ENCODE results near the gene ZNF608. TPM values are rescaled to one million over a fixed set of nuclear protein-coding genes. Genes with fewer than 3 reads are reported as not detected.

Gene ZNF608
- total RNA-seq, 1 donor from 2014 or later = 37.1 TPM

GRCh38 chr5:124736805-124737188, 9.6 kb downstream of the ZNF608 start:
- DNase-seq (ENCODE audit: low spot score) = no peak

DNA sequence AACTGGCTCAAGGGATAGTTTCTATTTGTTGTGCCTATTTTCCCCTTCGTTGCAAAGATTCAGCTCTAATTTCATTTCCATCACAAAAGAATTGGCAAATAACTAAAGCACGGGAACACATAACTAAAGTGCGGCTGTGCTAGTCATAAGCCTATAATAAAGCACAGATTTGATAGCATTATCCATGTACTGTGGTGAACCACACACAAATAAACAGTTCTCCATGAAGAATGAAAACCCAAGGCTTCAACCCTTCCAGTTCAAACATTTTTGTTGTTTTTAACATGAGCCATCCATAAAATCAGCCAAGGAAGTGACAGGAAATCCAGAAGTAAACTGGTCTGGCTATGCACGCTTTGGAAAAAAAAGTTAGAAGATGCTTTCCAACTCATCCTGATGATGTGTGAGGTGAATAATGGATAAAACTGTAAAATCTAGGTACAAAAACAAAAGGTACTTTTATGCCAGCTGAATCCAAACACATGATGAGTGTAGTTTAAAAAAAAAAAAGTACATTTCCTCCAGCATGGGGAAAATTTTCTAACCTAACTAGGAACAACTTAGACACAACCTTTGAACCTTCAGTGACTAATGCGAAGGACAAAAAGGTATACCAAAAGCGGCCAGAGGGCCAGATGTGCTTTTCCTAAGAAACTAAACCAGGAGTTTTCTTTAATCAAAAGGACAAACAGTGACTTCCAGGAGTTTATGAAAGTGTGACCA, 10.2 kb downstream of the ZNF608 start:
- DNase-seq (ENCODE audit: low spot score) = no peak

DNA sequence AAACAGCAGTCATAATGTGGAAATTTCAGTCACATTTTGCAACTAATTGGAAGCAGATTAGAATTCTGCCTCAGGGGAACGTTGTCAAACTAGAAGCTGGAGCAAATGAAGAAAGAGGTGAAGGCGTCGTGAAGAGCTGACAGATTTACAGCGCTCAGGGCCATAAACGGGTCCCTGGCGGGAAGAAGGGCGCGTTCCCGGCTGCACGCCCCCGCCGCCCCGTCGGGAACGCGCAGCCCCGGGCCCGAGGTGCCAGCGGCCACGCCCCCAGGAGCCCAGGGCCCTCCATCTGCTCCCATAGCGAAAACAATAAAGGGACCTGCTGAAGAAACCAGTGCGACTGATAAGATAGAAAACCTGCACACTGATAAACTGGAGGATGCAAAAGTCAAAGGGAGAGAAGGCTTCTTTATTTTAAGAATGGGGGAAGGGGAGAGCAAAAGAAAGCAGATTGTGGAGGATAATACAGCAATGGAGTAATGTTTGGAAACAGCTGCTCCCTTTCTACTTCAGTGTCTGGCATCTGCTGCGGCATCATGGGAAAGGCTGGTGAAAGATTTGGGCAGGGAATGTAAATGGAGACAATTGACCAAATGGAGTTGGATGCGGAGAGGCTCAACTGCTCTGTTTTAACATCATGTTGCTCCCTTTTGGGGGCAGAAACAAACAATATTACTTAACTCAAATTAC, 11.1 kb downstream of the ZNF608 start:
- no peak for DNase-seq (ENCODE audit: low spot score)

DNA sequence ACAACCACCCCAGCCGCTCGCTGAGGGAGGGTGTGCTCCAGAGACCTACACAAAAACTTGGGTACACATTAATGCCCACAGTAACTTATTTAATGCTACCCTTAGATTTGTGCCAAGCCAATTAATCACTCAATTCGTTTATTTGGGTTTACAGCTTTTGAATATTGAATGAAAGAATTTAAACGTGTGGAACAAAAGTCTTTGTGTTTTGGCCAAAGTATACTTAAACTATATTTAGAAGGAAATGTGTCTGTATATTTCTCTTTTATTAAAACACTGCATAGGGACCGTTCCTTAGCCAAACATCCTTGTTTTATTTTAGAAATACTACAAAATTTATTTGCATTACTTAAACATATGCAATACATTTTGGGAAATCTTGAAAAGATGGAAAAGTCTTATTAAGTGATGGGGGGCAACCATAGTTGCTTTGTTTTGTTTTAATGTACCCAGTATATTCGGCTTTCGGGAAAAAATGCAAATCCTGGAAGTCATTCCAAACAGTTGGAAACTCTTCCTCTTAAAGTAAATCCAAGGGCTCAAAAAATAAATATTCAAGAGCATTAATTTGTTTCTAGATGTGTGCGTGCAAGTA, 11.8 kb downstream of the ZNF608 start:
- DNase-seq (ENCODE audit: low spot score) = no peak

DNA sequence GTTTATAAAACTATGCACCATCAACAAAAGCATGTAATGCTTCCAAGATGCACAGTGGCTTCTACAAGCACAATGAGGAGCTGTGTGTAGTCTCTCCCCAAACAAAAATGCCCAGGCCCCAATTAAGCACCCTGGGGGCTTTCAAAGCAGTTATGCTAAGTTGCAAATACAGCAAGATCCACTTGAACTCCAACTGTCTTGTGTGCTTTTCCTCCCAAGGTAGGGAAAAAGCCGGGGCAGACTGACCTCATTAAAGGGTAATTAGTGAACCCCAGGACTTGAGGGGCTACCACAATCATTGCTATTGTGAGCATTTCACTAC, 13.1 kb downstream of the ZNF608 start:
- no peak for DNase-seq (ENCODE audit: low spot score)

- DNase-seq (ENCODE audit: low spot score) = no peak
Observed at GRCh38 chr5:124732428-124733328, 13.8 kb downstream of the ZNF608 start.

- no peak for DNase-seq (ENCODE audit: low spot score)
Observed at GRCh38 chr5:124730381-124730780, 16.1 kb downstream of the ZNF608 start.

GRCh38 chr5:124729720-124730359, 16.6 kb downstream of the ZNF608 start:
- DNase-seq (ENCODE audit: low spot score) = no peak

- DNase-seq (ENCODE audit: low spot score) = no peak
Observed at GRCh38 chr5:124728968-124729332, 17.5 kb downstream of the ZNF608 start.

DNA sequence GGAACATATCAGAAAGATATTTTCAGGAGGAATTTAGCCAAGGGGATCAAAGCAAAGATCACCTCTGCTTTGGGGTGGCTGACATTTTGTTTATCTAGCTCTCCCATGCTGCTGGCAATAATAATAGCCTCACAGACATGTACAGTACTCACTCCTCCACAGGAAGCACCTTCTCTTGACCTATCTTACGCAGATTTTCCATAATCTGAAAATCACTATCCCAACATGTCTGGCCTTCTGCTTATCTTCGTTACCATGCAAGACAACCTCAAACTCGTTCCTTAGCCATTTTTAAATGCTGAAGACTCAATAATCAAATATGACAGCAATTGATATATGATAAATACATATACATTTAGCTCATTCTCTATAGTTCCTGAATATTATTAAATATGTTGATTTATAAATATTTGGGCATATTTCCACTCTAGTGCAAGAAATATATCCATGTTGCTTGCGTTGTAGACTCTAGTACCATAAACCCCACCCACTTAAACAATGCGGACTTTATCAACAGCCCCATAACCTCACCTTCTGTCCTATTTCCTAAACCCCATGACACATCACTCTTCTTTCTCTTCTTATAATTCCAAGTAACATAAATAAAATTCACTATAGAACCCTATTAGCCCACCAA, 18.0 kb downstream of the ZNF608 start:
- DNase-seq (ENCODE audit: low spot score) = no peak

DNA sequence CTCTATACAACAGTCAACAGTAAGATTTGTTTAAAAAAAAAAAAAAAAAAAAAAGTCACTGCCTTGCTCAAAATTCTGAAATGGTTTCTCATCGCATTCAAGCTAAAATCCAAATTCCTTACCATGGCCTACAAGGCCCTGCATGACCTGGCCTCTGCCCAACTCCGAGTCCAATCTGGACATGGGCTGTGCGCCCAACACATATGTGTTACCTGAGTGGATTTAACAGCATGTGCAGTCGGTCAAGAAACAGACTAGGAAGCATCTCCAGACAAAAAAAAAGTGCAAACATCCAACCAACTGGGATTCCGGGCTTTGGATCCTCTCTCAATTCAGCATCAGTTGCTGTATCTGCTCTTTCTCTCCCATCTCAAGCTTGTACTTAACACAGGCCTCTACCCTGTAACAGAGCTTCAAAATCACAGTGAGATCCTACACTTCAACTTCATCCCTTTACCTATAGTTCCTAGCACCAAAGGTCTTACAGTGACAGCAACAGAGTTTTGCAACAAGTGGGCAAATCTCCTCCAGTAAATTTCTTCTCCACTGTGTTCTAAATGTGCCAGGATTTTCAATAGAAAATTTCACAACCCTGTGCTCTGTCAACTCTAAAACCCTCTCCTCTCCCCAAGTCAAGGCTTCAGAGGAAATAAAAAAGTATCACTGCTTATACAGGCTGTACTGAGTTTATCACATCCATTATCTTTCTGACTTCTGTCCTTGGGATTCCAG, 19.6 kb downstream of the ZNF608 start:
- no peak for DNase-seq (ENCODE audit: low spot score)

GRCh38 chr5:124725622-124726258, 20.7 kb downstream of the ZNF608 start:
- DNase-seq (ENCODE audit: low spot score) = no peak

DNA sequence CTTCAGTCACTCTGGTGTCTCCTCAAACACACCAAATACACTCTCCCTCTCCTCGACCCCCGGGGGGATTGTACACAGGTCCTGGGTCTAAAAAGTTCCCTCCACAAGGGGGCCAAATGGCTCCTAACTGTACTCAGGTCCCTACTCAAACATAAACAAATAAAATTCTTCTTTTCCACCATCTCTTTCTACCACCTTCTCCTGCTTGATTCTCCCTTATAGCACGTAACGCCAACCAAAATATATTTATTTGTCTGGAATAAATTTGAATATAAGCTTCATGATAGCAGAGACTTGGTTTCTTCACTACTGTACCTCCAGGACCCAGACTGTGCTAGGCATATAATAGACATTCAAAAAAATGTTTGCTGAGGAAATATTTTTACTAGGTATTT, 21.4 kb downstream of the ZNF608 start:
- DNase-seq (ENCODE audit: low spot score) = no peak

DNA sequence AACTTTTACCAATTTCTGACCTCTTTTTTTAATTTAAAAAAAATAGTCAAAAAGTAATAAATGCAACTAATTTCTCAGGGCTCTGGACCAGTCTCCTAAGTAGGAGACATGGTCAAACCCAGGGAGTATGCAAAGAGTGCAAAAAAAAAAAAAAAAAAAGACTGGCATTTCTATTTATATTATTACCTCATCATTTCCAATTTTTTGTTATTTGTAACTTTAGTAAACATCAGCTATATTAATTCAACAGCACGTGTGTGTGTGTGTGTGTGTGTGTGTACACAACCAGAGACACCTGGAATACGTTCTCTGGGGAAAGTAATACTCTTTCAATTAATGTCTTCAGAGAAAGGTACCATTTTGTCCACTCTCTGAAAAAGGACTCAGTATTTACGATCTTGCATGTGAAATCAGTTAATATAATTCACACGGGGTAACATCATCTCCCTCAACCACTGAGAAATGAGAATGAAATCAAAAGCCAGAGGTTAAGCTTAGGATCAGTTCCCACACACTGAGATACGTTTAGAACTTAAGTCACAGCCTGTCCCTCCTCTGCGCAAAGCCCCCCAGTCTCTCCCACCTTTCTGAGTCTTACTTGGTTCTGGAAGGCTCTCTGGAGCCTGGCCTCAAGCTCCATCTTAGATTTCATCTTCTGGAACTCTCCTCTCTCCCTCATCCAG, 21.9 kb downstream of the ZNF608 start:
- DNase-seq (ENCODE audit: low spot score) = no peak

DNA sequence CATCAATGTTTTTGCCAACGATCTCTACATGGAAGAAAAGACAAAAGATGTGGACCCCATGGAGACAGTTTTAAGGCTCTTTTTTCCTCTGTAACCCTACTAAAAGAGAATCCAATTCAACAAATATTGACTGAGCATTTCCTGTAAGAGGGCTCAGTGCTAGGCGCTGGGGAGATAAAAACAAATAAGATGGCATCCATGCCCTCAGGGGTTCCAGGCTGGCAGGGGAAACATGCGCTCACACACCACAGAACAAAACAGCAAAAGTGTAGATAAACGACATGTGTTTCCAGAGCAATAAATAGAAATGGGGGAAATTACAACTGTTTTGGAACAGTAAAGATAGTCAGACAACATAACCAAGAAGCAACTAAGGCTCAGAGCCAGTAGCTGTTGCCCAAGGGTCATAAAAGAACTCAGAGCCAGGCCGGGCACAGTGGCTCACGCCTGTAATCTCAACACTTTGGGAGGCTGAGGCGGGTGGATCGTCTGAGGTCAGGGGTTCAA, 25.2 kb downstream of the ZNF608 start:
- DNase-seq (ENCODE audit: low spot score) = no peak

GRCh38 chr5:124720593-124720992, 25.8 kb downstream of the ZNF608 start:
- DNase-seq (ENCODE audit: low spot score) = no peak

- no peak for DNase-seq (ENCODE audit: low spot score)
Observed at GRCh38 chr5:124719113-124719967, 27.1 kb downstream of the ZNF608 start.

DNA sequence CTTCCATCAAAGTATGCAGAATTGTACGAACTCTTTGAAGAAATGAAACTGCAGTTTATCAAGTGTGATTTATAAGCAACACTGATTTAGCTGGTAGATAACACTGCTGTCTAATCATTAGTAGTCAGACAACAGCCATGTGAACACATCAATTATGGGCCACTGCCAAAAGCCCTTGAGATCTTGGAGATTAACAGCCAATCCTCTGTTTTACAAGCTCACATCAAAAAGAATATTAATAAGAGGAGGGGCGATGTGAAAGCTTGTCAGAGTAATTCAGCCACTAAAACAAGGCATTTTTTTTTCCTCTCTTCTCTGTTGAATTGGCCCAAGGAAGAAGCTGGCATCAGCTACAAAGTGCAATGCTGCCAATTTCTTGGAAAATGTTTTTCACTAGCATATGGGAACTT, 28.1 kb downstream of the ZNF608 start:
- DNase-seq (ENCODE audit: low spot score) = peak; percentile 37
